ENCODE measurements around the gene PPM1H. TPM values are rescaled to one million over a fixed set of nuclear protein-coding genes. Genes with fewer than 3 reads are reported as not detected.
A peak's percentile ranks its signal among the peaks of the same experiment; 100 is the strongest.

PPM1H gene
- total RNA-seq, 1 donor from 2014 or later, result 7.2 TPM

DNA sequence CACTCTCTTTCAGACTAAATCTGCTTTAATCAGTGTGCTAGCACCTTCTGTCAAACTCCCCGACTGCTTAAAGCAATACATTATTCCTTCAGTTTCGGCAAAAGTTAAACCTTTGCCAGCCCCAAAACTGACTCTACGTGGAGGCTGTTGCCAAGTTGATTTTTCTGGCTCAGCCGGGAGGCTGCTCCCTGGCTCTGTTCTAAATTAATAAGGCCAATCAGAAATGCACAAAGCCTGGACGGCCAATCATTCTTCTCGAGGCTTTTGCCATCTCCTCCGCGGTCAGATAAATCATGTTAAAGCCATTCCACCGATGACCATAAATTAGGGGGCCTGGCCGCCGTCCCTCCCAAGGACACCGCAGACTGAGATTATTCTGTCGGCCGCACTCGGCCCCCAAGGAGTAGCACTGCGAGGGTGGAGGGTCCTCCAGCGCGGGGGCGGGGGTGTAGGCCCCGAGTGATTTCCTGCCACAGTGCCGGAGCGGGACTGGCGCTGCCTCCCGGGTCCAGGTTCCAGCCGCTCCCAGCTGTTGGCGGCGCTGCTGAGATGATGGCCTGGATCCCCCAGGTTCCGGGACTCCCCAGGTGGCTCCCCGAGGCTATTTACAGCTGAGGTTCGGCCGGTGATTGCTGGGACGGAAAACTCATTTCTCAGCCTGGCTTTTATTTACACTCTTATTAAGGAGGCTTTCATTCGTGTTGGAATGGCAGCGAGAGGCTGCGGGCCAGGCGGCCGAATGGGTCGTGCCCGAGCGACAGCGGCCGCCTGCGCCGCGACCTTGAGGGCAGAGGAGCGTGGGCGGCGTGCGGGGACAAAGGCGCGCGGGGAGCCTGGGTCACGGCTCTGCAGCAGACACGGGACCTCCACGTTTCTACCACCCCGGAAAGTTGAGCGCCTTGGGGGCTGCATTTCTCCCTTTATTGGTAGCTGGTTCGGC lies 303.2 kb downstream of the PPM1H start:
- peak; percentile 7 for DNase-seq (ENCODE audit: extremely low read depth, low read depth, low spot score)

DNA sequence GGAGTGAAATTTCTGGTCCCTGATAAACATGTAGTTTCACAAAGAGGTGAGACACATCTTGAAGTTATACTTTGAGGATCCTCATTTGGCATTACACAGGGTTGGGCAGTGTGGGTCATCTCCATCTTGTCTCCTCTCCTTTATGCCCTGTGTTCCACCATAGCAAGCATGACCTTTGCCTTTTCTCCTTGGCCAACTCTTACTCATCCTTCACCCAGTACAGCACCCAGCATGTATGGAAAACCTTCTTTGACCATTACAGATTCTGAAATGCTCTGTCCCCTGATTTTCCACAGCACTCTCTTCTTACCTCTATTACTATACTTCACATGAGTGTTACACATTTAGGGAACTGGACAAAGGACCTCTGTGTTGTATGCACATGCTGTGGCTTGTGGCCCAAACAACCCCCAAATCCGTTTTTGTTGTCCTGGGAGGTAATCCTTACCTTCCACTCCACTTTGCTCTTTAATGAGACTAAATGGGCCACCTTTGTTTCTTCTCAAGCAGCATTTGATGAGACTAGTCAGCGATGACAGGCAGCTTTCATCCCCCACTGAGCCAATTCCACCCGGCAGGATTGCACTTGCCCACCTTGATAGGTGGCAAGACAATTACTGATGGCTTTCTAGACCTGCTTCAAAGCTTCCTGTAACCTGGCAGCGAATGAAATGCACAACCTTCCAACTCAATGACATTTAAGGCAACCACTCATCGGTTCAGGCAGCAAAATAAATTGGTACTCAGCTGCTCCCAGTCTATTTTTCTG lies 304.8 kb downstream of the PPM1H start:
- no peak for DNase-seq (ENCODE audit: extremely low read depth, low read depth, low spot score)

DNA sequence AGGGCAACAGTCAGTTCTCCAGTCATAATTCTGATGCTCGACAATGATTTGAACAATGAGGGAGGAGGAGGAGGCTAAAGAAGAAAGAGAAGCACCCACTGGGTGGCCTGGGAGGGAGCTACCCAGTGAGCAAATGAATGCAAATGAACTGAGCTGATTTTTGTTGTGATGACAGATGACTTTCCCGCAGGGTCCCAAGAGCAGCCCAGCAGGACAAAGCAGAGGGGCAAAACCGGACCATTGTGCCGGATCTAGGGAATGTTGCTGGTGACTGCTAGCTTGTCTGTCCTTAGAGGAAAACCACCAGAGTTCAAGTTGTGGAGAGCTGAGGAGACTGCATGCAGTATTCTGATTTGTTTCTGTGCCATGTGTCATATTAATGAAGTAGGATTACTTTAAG lies 305.5 kb downstream of the PPM1H start:
- no peak for DNase-seq (ENCODE audit: extremely low read depth, low read depth, low spot score)

DNA sequence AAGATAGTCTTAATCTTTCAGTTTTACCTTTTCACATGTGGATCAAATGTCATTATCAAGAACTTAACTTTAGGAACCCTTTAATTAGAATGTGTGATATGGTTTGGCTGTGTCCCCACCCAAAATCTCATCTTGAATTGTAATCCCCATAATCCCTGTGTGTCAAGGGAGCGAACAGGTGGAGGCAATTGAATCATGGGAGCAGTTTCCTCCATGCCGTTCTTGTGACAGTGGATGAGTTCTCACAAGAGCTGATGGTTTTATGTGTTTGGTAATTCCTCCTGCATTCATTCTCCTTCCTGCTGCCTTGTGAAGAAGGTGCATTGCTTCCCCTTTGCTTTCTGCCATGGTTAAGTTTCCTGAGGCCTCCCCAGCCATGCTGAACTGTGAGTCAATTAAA lies 307.8 kb downstream of the PPM1H start:
- DNase-seq (ENCODE audit: extremely low read depth, low read depth, low spot score), result no peak

DNA sequence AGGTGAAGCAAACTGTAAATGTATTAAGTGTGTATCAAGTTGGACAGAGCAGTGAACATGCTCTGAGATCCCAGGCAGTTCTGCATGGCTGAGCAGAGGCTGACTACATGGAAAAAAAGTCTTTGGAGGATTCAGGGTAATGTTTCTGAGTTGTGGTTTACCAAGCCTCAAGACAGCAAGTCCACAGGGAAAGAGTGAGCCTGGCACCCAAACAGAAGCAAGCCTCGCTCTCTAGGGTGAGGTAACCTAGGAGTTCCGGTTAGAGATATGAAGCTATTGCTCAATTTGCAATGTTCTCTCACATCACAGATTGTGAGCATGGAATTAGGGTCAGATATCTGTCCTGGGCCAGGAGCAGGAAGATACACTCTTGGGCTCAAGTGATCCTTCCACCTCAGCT lies 309.7 kb downstream of the PPM1H start:
- DNase-seq (ENCODE audit: extremely low read depth, low read depth, low spot score), result no peak

DNA sequence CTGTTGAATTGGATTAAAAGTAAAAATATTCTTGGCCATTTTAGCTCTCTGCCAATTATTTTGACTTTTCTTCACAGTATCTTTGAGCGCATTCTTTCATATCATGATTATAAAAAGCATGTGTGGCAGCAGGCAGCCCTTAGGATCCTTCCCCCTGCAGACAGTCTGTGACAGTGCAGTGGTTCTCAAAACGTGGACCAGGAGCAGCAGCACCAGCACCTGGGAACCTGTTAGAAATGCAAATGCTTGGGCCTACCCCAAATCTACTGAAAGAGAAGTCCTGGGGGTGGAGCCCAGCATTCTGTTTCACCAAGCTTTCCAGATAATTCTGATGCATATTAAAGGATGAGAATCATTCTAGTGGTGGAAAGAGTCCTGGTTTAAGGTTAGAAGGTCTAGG lies 312.8 kb downstream of the PPM1H start:
- DNase-seq (ENCODE audit: extremely low read depth, low read depth, low spot score), result no peak

DNA sequence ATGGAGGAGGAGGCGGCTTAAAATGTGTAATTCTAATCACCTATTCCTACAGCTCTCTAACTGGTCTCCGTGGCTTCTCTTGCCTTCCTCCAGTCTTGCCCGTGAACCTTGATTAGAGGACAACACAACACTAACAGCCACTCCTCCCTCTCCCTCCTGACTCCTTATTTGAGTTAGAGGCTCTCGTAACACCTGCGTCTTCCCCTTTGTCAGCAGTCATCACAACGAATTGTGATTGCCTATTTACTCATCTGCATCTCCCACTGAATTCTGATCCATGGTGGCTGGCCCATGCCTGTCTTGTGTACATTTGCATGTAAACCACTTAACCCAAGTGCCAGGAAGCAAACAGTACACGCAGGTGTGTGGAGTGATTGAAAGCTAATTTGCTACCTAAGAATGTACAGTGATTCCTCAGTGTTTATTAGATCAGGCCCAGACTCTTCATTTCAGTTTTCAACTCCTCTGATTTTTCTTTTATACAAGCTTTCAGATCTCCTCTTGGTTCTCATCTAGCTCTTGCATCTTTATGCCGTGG lies 313.8 kb downstream of the PPM1H start:
- no peak for DNase-seq (ENCODE audit: extremely low read depth, low read depth, low spot score)

DNA sequence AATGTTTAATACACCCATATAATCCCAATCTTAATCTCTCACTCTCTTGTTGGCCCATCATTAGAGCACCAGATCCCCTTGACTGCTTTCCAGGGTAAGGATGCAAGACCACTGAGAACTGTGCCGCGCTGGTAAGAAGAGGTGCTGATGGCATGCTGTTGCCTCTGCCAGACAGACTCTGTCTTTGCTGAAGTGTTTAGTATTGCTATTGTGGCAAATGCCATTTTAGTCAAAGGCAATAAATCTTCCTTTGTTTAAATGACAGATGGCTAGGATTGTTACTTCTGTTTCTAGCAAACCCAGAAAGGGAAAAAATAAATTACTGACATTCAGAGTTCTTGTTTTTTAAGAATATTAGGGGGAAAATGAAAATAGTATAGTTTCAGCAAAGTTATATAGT lies 316.0 kb downstream of the PPM1H start:
- DNase-seq (ENCODE audit: extremely low read depth, low read depth, low spot score), result no peak

DNA sequence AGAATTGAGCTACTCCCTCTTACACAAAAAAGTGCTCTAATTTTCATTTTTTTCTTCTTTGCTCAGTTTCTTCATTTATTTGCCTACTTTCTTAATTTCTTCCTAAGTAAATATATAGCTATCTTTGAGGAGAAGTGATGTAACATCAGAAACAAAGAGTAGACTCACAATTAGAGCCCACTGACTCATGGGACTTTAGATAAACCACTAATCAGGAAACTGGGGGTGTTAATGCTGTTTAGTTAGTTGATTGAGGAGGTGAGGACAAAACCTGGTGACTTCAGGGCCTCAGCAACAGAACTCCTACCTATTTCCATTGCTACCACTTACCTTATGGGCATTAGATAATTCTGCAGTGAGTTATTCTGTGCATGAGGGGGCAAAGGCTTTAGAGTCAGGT lies 316.6 kb downstream of the PPM1H start:
- DNase-seq (ENCODE audit: extremely low read depth, low read depth, low spot score), result no peak

DNA sequence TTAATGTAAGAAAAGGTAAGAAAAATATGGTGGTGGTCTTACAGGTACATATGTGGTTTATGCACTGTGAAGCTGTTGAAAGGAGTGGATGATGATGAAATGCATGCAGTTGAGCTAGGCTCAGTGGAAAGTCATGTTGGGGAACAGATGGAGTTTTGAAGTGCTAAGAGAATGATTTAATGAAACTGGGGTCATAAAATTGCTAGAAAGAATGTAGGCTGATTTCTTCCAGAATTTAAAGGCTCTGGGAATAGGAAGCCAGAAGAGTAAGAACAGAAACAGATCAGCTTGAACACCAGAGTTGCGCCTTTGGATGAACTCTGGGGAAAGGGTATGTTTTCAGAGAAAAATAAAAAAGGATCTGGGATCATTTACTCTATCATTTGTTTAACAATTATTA lies 321.9 kb downstream of the PPM1H start:
- no peak for DNase-seq (ENCODE audit: extremely low read depth, low read depth, low spot score)

DNA sequence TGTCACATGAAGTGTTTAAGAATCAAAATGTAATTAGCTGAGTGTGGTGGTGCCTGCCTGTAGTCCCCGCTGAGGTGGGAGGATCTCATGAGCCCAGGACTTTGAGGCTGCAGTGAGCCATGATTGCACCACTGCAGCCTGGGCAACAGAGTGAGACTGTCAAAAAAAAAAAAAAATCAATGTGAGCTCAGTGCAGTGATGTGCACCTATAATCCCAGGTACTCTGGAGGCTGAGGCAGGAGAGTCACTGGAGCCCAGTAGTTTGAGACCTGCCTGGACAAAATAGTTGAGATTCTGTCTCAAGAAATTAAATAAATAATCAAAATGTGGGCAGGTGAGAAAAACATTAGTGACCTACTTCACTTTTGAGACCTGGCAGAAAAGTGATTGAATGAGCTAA lies 328.3 kb downstream of the PPM1H start:
- DNase-seq (ENCODE audit: extremely low read depth, low read depth, low spot score), result no peak

DNA sequence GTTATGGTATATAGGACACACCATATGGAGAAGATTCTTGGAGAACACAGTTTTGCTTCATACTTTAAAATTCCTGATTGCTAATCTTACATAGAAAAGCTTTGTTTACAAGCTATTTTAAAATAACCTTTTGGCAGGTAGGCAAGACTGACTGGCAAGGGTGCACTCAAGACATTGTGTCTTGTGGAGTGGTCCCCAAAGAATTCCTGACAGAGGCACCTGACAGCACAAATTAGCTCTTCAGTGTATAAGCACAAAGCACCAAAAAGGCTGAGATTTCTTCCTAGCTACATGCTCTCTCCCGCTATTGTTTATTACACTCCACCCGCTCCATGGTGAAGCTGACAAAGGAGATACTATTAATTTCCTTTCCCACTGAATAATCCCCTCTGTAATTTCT lies 329.0 kb downstream of the PPM1H start:
- DNase-seq (ENCODE audit: extremely low read depth, low read depth, low spot score), result no peak

DNA sequence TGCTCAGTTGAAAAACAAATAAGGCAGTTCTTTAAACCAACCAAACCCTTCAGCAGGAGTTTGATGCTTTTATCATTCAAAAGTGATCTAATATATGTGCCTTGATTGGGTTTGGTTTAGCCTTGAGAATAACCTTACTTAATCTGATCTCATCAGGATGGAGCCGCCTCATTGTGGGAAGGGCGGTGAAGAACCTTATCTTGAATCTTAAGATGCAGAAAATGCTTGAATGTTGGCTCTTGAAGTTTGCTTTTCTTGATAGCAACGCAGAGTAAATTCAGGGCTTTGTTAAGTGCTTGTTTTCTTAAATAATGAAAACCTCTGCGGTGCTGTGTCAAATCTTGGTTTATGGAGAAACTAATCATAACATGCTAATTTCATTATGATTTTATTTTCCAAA lies 330.1 kb downstream of the PPM1H start:
- no peak for DNase-seq (ENCODE audit: extremely low read depth, low read depth, low spot score)

DNA sequence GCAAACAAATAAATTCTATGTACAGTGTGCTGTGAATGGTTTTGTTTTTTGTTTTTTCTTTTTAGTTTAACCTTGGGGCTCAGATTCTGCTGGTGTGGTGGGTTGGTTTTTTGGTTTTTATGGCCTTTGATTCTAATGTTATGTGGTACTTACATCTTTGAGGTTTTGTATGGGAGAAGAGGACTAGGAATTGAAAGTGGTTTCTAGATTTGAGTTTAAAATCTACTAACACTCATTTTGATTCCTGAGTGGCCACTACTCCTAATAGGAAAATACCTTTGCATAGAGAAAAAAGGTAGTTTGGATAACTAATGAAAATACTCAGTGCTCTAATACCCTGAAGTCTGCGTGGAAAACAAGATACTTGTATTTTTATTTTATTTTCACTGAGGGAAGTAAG lies 330.6 kb downstream of the PPM1H start:
- no peak for DNase-seq (ENCODE audit: extremely low read depth, low read depth, low spot score)

DNA sequence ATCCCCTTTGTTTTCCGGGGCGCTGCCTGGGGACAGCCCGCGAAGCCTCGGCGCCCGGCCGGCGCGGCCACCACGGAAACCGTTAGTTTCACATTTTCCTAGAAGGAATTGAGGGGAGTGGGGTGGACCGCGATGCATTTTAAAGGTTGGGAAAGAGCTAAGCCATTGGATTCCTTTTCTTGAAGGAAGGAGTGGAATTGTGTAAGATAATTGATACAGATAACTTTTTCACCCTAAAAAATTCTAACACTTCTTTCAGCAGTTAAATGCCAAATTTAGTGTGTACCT lies 331.2 kb downstream of the PPM1H start:
- no peak for DNase-seq (ENCODE audit: extremely low read depth, low read depth, low spot score)

DNA sequence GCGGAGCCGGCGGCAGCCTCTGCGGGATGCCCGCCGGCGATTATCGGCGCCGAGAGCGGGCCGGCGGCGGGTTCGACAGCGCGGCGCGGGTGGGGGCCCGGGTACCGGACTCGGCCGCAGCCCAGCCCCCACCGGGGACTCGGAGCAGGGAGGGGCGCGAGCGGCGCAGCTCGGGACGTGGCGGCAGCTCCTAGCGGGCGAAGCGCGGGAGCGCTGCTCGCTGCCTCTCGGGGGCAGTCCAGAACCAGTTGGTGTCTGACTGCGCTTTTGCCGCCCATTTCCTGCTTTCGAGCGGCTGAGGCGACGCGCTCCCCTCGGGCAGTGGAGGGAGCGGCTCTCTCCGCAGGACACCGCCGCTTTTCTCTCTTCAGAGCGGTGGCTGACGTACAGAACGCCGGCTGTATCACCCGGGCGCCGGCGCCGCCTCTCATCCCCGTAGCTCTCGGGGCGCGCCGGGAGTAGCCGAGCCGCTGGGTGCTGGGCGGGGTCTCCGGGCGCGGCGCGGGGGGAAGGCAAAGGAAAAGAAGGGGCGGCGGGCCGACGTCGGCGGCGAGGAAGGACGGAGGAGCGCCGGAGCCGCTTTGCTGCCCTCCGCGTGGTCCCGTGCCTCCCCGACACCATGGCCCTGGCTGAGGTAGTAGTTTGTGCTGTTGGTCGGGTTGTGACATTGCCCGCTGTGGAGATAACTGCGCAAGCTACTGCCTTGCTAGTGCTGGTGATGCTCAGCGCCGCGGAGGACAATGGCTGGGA lies 331.7 kb downstream of the PPM1H start:
- DNase-seq (ENCODE audit: extremely low read depth, low read depth, low spot score), result no peak

DNA sequence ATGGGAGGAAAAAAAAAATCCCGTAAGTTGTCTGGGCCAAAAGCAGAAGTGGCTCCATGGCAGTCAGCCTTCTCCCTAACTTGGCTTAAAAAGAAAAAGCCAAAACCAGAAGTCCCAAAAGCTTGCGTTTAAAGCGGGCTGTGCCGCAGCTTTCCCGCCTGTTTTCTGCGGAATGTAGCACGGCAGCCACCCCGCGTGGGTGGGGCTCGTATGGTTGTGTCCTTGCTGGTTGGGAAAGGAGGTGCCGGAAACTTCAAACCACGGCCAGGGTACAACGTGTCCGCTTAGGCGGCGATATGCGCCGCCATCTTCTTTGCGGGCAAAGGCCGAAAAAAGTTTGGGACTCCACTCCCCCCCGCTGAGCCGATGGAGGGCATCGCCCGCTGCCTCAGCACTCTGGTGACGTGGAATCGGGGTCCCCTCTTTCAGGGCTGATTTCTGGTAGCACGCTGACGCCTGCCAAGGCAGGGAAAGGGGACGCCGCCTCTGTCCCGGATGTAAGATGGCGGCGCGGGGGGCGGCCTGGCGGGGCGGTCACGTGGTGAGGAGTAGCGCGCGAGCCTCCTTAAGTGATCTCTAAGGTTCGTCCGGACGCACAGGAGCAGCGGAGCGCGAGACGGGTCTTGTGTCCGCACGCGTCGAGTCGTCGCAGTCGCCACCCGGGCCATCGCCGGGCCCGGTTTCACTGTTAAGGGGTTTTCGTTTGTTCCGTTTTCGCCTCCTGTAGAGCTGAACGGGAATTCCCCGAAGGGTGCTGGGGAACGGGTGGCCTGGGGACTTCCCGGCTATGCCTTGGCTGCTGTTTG lies 332.5 kb downstream of the PPM1H start:
- peak; percentile 34 for DNase-seq (ENCODE audit: extremely low read depth, low read depth, low spot score)

DNA sequence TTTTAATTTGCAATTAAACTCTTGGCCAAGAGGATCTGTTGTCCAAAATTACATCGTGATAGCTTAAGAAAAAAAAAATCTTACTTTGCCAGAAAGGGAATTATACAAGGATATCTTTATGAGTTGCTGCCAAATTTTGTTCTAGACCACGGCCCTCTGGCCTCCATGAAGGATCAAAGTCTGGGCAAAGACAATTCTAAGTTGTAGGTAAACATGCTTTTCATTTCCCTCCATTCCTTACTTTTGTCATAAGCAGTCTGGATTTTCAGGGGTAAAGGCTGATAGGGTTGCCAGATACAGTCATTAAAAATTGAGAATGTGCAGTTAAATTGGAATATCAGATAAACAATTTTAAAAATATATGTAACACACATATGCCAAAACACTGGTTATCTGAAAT lies 333.2 kb downstream of the PPM1H start:
- DNase-seq (ENCODE audit: extremely low read depth, low read depth, low spot score), result no peak

DNA sequence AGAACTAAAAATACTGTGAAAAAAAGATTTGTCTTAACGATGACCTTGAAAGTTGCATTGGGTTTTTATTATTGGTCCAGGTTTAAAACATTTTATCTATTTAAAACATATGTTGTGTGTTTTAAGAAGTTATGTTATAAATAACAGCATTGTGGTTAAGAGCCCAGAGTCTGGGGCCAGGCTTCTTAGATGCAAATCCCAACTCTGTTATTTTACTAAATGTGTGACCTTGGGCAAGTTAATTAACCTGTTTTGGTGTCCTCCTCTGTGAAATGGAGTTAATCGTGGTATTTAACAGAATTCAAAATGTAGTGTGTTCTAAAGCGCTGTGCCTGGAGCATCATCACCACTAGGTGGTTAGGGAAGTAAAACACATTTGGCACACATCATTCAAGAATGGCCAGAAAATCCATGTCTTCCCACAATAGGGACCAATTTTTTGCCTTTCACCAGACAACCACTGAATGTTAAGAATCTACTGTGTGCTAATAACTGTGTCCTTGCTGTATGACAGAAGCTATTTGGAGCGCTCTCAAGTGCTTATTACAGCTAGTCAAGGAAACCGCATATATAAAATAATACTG lies 335.0 kb downstream of the PPM1H start:
- DNase-seq (ENCODE audit: extremely low read depth, low read depth, low spot score), result no peak

DNA sequence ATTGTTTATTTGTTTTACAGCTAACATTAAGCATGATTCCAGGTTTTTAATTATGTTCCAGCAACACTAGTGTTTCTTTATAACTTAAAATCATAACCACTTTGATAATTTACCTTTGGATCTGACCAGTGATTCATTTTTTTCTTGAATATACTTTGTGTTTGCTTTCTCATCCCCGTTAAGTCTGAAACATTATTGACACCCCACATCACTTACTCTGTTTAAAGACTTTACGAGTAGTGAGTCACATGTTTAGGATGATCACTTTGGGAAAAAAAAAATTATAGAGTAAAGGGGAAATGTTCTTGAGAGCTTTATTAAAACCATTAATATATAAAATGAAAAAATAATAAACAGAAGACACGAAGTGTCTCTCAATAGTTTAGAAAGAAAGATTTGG lies 336.1 kb downstream of the PPM1H start:
- no peak for DNase-seq (ENCODE audit: extremely low read depth, low read depth, low spot score)

Data from glomerular endothelial cell (primary cell).